GM21737 (cell line): Measurements from ENCODE around the gene THAP9.

Experiments
- ATAC-seq: cut with Tn5 transposase; IDR thresholded peaks from one replicate; pipeline ENCODE4 v1.9.1; 2021; ENCODE audit warnings: mild to moderate bottlenecking, moderate library complexity; ENCODE audit not compliant: unreplicated experiment

Gene THAP9

DNA sequence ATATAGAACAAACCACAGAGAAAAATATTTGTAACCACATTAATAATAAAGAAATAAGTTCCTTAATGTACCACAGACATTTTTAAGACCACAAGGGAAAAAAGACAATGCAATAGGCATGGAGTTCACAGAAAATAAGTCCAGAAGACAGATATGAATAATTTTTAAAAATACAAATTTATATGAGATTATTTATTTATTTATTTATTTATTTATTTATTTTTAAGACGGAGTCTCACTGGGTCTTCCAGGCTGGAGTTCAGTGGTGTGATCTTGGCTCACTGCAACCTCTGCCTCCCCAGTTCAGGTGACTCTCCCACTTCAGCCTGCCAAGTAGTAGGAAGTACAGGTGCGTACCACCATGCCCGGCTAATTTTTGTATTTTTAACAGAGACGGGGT lies 53.7 kb downstream of the THAP9 start:
- ATAC-seq = no peak

DNA sequence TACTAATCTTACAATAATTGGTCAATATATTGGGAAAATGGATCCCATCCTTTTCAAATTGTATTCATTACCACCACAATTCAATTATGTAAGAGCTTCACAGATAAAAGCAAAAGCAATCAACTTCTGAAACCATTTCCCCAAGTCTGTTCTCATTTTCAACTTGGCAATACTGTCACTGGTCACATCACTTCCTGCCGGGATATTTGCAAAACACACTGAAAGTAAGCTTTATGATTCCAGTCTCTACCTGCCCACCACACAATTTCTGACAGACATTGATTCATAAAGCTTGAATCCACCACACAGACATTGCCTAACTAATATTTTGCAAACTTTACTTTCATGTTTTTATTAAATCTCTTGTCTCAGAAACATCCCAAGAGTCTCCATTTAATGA lies 56.5 kb downstream of the THAP9 start:
- ATAC-seq = no peak

DNA sequence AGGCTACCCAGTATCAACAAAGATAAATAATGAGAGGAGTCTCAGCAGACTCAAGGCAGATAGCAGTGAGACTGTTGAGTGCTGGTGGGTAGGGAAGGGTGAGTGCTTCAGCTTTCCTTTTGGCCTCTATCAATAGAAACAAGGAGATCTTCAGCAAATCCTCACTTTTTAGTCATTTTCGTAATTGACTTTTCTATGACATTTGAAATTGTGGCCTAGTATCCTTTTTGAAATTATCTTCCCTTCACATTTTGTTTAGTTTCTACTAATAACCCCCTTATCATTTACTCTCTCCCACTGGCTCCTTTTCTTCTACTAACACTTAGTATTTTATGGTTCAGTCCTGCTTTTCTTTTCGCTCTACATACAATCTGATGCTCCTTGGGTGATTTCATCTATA lies 65.2 kb downstream of the THAP9 start:
- no peak for ATAC-seq

DNA sequence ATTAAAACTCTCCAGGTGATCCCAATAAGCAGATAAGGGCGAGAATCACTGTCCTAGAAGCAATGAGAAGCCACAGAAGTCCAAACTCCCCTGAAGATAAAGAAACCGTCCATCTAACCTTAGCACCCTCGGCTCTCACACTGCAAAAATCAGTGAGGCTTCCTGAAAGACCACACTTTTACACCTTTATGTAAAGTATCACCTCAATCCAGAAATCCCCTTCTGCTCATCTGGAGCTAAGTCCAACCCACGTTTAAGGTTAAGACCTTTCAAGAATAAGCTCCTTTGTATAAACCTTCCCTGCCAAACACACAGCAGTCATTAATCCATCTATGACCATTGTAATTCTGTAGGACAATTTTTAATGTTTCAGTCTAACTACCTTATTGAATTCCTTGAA lies 68.4 kb downstream of the THAP9 start:
- no peak for ATAC-seq

DNA sequence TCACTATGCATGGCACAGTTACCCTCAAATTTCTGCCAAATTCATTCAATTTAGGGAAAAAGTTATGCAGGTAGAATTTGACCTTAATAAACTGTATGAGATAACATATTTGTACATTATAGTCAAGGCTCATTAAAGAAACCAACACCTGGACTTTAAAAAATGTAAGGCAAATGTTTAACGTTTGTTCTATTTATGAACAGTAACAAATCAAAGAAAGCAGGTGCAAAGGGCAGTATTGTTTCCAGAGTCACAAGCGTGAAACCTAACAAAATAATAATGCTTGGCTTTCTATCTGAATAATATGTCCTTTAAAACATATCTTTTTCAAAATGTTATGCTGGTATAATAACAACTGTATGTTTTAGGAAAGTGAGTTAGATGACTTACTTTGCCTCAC lies 68.9 kb downstream of the THAP9 start:
- ATAC-seq = no peak
